GM21381 (cell line): ENCODE measurements around the gene SLC35A3.

Experiments
- ATAC-seq: cut with Tn5 transposase; IDR thresholded peaks from one replicate; pipeline ENCODE4 v1.9.1; 2021; ENCODE audit warnings: mild to moderate bottlenecking, moderate library complexity; ENCODE audit not compliant: unreplicated experiment

Gene SLC35A3

GRCh38 chr1:100074604-100075395 lies 105.0 kb downstream of the SLC35A3 start:
- ATAC-seq = no peak

- ATAC-seq = peak; percentile 53
Observed at GRCh38 chr1:100075773-100076172, 106.0 kb downstream of the SLC35A3 start.

- ATAC-seq = no peak
Observed at GRCh38 chr1:100076319-100076718, 106.5 kb downstream of the SLC35A3 start.

GRCh38 chr1:100076744-100077143 lies 106.9 kb downstream of the SLC35A3 start:
- peak; percentile 64 for ATAC-seq

GRCh38 chr1:100077531-100077930 lies 107.7 kb downstream of the SLC35A3 start:
- peak; percentile 46 for ATAC-seq

GRCh38 chr1:100080331-100080730 lies 110.5 kb downstream of the SLC35A3 start:
- ATAC-seq = no peak
